Measurements from ENCODE around the gene NR3C2.
"Not testable (repeated sequence)": the region's sequence is repeated elsewhere in the genome, so short reads cannot be mapped to it uniquely, and the experiment has no call there.

NR3C2 gene

GRCh38 chr4:148154769-148155168 is 287.4 kb downstream of the NR3C2 start:
- no peak for DNase-seq

DNA sequence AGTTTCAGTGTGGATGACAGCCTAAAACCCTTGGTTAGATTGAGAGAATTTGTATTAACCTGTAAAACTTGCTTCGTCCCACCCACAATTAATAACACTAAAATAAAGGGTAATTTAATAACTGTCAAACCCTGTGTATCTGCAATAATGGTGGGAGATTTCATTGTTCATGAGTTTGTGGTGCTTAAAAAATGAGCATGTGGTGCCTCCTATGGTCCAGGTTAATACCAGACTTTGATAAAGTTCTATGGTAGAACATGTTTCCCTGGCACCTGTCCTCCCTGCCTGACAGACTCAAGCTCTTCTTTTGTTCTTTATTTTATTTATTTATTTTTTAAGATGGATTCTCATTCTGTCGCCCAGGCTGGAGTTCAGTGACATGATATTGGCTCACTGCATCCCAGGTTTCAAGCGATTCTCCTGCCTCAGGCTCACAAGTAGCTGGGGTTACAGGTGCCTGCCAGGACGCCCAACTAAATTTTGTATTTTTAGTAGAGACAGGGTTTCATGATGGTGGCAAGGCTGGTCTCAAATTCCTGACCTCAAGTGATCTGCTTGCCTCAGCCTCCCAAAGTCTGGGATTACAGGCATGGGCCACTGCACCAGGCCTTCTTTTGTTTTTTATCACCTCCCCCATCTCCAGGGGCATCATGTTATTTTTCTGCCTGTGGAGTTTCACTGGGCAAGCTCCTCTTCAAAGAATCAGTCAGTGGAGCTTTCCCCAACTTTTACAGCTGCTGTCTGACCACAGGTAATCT is 289.2 kb downstream of the NR3C2 start:
- DNase-seq, result no peak

DNA sequence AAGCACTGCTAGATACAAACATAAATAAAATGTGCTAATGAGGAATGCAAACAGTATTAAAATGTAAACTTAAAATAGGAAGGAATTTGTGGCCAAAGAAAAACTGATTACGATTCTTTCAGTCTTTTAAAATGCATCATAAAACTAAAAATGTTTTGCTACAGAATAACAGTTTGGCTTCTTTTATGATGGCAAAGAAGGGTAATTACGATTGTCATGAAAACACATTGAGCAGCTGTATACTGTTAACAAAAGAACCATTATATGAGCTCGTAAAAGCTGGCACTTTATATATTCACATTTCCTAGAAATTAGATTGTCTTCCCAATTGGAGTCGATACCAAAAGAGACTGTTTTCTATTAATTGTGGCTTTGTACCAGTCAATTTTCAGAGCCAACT is 290.4 kb downstream of the NR3C2 start:
- no peak for DNase-seq

DNA sequence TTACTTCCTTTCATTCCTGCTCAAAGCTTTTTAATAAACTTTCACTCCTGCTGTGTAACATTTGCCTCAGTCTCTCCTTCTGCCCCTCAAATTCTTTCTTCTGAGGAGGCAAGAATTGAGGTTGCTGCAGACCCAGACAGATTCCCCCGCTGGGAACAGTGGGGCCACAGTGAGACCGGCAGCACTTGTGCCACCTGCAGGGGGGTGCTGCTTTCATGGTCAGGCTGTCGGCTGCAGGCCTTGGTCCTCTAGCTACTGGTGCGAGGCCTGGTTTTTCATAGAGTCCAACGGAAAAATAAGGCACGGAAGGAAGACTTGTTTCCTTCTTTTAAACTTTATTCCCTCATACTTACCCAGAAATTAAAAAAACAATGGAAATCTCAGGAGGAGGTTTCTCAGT is 296.7 kb downstream of the NR3C2 start:
- DNase-seq, result no peak

DNA sequence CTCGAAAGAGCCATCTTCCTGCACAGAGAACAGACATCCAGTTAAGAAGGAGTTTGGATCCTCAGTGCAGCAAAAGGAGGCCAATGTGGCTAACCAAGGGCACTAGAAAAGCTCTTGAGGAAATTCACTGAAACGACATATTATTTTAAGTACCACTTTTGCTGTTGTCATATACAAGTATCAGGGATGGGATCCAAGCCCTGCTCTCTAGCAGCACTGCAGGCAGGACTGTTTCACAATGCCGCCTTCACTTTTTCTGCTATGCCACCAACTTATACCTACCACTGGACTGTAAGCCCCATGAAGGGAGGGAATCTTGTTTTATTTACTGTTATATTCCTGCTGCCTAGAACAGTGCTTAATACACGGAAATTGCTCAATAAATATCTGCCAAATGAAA is 299.0 kb downstream of the NR3C2 start:
- no peak for DNase-seq

DNA sequence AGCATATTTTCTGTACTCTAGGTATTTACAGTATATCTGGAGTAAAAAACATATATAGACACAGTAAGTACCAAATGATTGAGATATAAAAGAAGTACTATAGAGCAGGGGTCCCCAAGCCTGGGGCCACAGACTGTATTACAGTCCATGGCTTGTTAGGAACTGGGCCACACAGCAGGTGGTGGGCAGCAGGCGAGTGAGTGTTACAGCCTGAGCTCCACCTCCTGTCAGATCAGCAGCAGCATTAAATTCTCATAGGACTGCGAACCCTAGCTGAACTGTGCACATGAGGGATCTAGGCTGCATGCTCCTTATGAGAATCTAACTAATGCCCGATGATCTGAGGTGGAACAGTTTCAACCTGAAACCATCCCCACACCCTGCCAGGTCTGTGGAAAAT is 300.7 kb downstream of the NR3C2 start:
- DNase-seq, result no peak

- DNase-seq, result no peak
Observed at GRCh38 chr4:148126825-148127224, 315.4 kb downstream of the NR3C2 start.

- DNase-seq, result no peak
Observed at GRCh38 chr4:148124512-148124911, 317.7 kb downstream of the NR3C2 start.

DNA sequence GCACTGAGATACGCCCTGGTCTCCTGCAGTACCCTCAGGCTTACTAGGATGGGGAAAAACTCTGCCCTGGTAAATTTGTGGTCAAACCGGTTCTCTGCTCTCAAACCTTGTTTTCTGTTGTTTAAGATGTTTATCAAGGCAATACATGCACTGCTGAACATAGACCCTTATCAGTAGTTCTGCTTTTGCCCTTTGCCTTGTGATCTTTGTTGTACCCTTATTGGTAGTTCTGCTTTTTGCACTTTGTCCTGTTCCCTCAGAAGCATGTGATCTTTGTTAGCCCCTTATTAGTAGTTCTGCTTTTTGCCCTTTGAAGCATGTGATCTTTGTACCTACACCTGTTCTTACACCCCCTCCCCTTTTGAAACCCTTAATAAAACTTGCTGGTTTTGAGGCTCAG is 319.1 kb downstream of the NR3C2 start:
- not testable (repeated sequence) for DNase-seq

- DNase-seq, result no peak
Observed at GRCh38 chr4:148120216-148120615, 322.0 kb downstream of the NR3C2 start.

GRCh38 chr4:148118633-148119032 is 323.6 kb downstream of the NR3C2 start:
- no peak for DNase-seq

DNA sequence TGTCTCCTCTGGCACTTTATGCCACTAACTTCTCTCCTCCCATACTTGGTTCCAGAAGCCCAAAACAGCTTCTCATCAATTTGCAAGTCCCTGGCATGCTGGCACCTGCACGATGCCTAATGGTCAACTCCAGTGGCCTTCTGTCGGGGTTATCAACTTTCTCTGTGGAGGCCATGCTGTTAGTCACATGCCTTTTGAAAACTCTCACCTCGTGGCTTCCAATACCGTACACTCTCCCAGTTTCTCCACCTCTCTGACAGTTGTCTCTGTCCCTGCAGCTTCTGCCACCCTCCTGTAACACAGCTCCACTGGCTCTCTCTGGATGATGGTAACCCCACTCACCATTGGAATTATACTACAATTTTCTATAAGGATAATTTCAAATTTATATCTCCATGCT is 324.0 kb downstream of the NR3C2 start:
- no peak for DNase-seq

DNA sequence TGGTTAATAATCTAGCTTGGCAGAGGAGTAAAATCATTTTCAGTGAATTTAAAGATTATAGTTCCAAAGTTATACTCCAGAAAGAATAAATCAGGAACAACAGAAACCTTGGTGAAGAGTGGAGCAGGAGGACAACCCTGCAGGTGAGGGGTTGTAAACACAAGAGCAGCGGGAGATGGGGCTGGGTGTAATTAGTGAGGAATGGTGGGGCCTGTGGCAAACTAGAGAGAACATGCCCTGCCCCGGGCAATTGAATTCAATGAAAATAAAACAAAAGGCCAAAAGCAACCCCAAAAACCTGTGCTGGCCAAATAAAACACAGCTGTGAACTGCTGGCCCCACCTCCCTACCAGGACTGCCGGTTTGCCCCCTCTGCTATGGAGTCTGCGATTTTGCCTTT is 325.2 kb downstream of the NR3C2 start:
- no peak for DNase-seq

DNA sequence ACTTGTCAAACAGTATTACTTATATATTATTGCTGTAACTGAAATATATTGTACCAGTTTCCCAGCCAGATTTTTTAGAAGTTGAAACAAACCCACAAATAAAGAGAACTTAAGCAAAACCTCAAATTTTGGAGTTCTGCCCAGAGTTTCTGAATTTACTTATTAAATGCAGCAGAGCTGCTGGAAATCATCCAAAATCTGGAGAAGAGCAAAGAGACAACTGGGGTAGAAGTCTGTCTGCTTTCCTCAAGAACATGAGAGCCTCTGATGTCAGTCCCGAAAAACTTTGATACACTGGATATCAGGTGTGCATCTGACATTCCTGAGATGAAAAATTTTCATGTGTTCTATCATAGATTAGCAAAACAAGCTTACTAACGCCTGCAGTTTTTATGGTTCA is 325.9 kb downstream of the NR3C2 start:
- no peak for DNase-seq

DNA sequence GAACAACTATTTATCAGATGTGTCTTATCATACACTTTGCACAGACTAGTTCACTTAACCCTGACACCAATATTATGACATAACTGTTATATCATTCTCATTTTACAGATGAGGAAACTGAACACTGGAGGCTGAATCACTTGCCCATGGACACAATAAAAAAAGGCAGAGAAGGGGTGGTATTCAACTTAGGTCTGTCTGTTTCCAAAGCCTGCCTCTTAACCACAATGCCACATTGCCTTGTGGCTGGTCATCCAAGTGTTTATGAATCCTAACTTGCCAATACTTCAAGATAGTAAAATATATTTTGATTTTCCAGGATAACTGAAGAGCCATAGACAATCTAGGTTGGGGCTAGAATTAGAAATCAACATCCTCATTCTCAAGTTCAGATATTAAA is 327.8 kb downstream of the NR3C2 start:
- no peak for DNase-seq

DNA sequence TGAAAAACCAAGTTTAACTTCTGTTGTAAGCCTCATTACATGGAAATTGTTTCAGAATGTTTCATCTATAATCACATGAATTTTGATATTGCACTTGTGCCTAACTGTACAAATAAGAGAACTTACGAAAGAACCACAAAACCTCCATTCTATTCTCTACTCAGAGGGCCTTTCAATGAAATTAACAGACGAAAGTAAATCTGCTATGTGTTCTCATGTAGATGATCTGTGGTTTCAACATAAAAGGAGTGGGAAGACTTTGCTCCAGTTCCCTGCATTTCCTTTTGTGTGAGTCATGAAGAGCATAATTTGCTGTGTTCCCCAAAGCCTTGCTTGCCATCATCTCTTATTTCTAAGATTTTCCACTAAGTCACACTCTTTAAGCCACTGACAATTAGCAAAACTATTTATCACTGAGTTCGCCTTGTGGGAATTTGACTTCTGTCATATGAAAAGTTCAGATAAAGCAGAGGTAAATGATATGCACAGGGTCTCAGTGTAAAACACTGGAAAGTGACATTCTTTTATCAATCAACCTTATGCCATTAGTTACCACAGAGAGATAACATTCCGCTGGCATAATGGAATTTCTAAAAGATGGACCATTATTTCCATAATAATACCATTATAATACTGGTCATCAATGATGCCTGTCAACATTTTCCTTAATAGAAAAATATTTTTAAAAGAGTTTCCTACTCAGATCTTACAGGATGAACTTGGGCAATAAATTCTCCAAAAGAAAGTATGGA is 329.8 kb downstream of the NR3C2 start:
- no peak for DNase-seq

GRCh38 chr4:148110169-148110568 is 332.0 kb downstream of the NR3C2 start:
- DNase-seq, result no peak

GRCh38 chr4:148109216-148109615 is 333.0 kb downstream of the NR3C2 start:
- DNase-seq, result no peak

DNA sequence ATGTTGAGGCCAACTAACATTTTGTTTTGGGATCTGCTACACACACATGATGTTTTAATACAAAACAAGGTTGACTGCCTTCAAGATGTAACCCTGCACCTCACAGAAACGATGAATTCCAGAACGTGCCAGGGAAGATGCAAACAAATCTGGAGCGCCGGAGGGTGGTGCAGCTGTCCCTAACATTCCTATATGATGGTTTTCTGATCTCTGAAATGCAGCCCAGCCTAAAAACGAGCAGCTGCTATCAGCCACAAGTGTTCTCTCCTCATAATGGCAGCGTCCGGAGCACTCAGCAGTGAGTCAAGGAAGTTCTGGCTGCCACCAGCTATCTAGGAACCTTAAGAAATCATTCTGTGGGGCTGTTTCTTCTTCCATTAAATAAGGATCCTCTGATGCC is 333.4 kb downstream of the NR3C2 start:
- DNase-seq, result no peak

DNA sequence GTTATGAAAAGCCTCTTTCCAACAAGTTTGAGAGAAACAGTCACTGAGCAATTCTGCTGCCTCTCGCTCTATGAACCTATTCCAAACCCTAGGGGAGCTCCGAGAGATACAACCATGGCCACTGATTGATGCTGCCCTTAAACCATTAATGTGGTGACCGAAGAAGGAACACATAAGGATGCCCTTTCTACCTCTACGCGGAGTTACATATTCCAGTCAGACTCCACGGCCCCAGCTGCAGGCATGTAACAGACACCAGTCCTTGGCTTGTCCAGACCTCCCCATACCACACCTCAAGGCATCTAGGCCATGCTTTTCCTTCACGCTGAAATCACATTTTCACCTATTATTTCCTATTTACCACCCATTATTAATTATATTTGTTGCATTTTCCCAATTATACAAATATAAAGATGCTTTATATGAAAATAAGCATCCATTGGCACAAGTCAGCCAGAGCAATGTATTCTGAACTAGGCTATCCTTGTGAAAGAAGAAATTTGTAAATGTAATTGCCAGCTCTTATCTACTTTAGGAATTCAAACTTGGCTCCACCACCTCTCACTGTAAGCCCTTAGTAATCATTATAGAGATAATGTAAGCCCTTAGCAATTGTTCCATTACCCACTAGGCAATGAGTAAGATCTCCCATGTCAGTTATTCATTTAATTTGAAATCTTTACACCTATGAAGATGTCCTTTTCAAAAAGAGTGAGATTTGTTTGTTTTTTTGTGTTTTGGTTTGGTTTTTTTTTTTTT is 338.4 kb downstream of the NR3C2 start:
- DNase-seq, result no peak

- DNase-seq, result no peak
Observed at GRCh38 chr4:148101790-148102189, 340.4 kb downstream of the NR3C2 start.

- no peak for DNase-seq
Observed at GRCh38 chr4:148101235-148101634, 341.0 kb downstream of the NR3C2 start.

DNA sequence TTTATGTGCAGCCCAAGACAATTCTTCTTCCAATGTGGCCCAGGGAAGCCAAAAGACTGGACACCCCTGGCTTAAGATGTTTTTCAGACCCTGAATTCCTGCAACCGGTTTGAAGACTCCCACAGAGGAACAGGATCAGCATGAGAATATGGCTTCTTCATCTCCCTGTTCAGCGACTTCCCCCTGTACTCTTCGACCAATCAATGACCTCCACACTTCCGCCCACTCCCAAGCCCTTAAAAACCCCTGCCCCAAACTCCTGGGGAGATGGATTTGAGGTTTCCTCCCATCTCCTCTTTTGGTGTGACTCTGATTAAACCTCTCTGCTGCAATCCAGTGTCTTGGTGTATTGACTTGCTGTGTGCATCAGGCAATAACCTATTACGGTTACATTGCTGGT is 344.4 kb downstream of the NR3C2 start:
- no peak for DNase-seq

All from activated CD4-positive, CD25-positive, alpha-beta regulatory T cell (primary cell).